Measurements from ENCODE around the gene BANP.
"Not testable (repeated sequence)": the region's sequence is repeated elsewhere in the genome, so short reads cannot be mapped to it uniquely, and the experiment has no call there.

Gene BANP

DNA sequence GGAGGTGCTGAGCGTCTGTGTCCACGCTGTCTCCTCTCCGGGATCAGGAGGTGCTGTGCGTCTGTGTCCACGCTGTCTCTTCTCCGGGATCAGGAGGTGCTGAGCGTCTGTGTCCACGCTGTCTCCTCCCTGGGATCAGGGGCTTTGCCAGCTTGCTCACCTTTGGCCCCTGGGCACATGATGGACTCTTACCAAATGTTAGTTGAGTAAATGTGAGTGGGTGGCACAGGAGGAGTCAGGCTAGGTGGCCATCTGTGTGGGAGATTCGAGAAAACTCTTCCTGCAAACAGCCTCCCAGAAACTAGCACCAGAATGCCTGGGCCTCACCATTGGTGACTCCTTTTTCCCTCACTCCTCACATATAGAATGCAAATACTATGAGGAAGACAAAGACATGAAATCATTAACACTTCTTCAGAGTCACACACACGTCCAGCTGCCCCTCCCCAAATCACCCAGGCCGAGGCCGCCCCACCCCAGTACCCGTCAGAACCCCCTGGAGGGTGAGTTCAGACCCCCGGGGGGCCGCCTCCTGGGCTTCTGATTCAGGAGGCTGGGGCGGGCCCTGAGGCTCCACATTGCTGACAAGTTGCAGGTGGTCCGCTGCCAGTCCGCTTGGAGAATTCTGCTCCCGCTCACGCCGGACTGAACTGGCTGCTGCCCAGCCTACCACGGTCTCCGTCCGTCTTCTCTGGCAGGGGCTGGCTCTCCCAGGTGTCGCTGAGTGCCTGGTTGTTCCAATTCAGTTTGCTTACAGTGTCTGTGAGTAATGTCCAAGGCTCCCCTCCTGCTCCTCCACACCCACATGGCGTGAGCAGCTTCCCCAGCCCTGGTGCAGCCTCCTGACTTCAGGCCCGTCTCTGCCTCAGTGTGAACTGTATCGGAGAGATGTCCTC is 158.7 kb downstream of the BANP start:
- not testable (repeated sequence) for DNase-seq

DNA sequence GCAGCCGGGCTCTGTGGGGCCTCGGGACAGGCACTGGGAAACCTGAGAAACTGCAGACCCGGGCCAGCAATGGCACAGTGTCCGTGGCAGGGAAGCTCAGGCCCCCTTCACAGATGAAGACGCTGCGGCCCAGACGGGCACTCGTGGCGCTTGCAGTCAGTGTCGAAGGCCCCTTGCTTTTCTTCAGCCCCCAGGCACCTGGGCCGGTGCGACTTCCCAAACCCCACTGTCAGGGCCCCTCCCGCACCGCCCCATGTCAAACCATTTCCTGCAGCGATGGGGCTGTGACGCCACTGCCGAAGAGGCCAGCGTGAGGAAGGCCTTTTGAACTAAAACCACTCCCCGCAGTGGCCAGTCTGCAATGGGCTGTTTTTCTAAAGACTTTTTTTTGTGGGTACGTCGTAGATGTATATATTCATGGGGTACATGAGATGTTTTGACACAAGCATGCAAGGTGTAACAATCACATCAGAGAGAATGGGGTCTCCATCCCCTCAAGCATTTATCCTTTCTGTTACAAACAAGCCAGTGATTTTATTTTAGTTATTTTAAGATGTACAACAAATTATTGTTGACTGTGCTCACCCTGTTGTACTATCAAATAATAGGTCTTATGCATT is 159.8 kb downstream of the BANP start:
- DNase-seq: not testable (repeated sequence)

DNA sequence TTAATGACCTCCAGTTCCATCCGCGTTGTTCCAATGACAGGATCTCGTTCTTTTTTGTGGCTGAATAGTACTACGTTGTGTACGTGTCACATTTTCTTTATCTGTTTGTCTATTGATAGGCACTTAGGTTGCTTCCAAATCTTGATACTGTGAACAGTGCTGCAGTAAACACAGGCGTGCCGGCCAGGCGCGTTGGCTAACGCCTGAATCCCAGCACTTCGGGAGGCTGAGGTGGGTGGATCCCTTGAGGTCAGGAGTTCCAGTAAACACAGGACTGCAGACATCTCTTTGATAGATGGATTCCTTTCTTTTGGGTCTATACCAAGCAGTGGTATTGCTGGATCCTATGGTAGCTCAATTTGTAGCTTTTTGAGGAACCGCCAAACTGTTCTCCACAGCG is 160.7 kb downstream of the BANP start:
- DNase-seq: not testable (repeated sequence)

DNA sequence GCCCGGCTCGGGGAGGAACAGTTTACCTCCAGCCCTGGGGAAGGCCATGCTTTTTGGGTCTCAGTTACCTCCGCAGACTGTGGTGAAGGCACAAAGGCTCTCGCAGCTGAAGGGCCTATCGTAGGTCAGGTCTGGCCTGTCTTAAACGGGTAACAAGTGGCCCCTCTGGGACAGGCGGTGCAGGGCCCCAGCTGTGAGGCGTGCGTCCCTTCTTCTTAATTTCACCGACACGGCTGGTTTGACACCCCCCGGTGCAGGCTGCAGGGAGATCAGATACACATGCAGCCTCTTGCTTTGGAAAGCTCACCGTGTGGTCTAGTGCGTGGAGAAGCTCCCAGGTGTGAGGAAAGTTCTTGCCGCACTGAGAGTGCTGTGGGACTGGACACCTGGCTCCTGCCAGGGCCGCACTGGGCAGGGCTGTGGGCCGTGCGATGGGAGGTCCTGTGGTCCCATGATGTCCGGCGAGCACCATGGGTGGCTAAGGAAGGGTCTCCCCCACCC is 162.4 kb downstream of the BANP start:
- DNase-seq: no peak

DNA sequence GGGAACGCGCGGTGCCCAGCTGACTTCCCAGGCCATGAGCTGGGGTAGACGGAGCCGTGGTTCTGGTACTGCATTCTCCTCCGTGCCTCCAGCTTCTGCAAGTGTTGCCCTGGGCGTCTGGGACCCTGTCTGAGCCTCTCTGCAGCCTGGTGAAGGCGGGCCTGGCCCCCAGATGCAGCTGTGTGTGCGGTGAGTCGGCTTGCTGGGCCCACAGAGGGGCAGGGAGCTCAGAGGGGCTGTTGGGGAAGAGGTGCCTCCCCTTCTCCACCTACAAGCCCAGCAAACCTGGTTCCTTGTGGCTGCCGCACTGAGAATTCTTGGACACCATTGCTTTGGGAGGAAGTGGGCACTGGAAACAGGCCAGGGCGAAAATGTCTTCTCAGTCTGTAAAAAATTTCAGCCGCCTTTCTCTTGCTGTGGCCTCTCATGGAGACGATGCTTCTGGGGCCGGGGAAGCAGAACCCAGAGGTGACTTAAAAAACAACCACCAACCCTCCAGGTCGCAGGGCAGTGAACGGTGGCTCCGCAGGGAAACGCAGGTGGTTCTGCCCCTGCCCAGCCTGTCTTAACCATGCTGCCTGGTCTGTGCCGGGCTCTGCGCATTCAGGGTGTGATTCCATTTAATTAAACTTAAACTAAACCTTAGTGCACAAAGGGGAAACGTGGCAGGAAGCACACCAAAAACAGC is 163.5 kb downstream of the BANP start:
- DNase-seq: not testable (repeated sequence)

DNA sequence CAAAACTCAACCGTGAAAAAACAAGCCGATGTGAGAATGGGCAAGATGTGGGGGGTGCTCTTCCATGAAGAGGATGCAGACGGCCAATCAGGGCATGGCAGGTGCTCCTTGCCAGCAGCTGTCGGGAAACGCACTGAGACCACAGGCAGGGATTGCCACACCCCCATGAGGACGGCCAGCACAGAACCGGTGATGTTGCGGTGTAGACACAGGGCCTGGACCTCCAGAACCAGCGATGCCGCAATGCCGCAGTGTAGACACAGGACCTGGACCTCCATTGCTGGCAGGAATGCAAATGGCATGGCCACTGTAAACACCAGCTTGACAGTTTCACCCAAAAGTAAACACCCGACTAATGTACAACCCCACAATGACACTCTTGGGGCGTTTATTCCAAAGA is 164.9 kb downstream of the BANP start:
- DNase-seq: no peak

DNA sequence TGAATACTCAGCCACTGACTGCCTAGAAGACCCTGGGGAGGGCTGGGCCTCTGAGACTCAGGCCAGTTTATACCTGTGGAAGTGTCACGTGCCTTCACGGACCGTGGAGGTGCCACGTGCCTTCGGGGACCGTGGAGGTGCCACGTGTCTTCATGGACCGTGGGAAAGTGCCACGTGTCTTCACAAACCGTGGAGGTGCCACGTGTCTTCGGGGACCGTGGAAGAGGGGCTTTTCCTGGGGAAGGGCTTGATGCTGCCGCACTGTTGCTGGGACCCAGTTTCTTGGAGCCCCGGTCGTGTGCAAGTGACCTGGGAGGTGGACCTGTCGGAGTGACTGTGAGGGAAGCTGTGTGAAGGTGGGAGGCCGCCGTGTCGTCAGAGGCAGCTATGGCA is 166.2 kb downstream of the BANP start:
- no peak for DNase-seq

DNA sequence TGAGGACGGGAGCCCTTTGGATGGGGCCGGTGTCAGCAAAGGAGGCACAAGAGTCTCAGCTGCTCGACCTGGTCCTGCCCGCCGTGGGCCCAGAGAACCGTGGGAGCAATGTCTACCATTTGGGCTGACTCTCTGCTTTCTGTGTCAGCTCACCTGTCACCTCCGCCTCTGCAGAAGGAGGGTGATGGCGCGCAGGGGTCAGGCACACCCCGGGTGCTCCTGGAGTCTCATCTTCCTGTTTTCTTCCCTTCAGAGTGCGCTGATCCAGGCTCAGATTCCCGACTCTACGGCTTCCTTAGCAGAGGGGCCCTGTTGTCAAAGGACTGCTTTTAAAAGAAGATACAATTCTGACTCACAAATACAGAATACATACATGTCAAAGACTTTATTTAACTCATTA is 167.1 kb downstream of the BANP start:
- no peak for DNase-seq

DNA sequence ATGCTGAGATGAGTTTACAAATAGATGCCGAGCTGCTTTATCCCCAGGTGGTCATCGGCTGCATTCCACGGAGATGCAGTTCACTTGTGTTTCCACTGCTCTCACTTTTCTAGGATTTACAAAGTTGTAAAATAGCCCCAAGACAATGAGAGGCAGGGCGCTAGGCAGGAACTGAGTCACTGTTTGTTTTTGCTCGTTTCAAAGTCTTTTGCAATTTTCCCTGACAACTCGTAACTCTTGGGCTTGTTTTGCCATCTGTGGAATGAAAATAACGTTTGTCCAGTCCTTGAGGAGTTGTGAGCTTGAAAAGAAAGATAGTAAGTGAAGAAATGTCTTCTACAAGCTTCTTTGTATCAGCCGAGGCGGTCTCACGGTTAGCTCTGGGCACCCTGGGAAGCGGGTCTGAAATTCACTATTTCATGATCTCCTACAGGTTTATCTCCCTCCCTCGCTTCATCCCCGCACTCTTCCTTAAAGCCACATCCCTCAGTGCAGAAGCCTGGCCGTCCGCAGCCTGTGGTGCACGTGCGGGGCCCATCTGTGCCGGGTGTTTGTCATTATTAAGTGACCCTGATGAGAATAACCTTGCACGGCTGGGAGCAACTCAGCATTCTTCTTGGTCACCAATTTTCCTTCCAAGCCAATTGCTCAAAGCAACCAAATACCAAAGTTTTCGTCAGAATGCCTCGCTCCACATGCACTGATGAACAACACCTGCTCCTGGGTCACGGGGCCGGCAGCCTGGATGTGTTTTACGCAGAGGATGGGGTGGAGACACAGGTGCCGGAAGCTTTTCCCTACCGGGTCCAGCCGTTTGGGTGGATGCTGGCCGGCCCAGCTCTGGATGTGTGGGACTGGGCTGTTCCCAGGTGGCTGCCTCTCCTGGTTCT is 167.9 kb downstream of the BANP start:
- not testable (repeated sequence) for DNase-seq

DNA sequence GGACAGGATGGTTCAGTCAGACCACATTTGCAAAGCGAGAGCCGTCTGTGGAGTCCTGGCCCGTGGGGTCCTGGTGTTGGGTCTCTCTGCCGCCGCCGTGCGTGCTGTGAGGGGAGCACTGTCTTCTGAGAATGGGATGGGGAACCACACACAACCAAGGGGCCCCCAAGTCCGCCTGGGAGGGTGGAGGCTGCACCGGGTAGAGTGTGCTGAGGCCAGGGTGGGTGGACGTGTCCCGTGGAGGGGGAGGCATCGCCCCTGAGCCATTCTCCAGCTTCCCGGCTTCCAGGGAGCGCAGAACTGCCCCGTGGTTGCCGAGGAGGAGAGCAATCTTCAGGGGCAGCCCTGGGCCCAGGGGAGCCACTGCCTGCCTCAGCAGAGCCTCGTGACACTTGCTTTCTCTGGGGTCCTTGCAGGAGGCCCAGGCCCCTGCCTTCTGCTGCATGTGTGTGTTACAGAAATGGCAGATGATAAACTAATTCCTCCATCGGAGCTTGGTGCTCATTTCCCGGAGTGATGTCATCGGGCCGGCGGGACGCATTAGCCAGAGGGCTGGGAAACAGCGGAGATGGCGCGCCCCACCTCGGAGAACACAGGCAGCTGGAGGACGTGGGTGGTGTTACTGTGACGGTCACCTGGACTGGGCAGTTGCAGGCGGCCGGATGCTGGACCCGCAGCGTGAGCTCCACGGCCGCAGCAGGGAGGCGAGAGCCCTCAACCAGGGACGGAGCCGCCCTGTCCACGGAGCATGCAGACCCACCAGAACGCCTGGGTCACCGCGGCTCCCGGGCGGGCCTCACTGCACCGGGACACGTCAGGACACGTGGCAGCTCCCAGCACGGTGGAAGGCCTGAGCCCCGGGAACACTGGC is 168.9 kb downstream of the BANP start:
- not testable (repeated sequence) for DNase-seq

DNA sequence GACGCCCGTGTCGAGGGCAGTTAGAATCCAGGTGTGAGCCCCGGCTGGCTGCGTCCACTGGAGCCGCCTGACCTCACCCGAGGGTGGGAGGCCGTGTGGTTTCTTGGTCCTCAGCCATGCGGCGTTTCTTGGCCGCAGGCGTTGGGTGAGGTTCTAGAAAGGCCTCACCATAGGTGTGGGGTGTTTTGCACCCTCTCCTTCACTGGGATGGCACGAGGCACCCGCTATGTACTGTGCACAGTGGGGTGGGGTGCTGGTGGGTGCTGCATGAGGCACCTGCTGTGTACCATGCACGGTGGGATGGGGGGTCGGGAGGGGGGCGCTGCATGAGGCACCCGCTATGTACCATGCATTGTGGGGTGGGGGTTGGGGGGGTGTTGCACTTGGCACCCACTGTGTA is 169.6 kb downstream of the BANP start:
- no peak for DNase-seq

DNA sequence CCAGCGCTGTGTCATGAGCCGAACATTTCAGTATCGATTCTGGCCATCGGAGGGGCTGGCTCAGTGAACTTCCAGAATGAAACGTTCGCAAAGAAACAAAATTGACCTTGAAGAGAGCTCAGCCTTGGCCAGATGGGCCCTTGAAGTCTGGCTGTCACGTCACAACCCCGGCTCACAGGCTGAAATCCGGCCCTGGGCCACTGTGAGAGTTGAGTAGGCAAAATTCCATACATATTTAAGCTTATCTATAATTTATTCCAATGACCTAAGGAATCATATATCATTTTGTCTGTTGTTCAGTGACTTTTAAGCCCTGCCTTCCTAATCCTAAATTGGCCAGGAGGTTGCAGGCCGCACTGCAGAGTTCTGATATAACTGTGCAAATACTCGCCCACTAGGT is 170.2 kb downstream of the BANP start:
- not testable (repeated sequence) for DNase-seq

DNA sequence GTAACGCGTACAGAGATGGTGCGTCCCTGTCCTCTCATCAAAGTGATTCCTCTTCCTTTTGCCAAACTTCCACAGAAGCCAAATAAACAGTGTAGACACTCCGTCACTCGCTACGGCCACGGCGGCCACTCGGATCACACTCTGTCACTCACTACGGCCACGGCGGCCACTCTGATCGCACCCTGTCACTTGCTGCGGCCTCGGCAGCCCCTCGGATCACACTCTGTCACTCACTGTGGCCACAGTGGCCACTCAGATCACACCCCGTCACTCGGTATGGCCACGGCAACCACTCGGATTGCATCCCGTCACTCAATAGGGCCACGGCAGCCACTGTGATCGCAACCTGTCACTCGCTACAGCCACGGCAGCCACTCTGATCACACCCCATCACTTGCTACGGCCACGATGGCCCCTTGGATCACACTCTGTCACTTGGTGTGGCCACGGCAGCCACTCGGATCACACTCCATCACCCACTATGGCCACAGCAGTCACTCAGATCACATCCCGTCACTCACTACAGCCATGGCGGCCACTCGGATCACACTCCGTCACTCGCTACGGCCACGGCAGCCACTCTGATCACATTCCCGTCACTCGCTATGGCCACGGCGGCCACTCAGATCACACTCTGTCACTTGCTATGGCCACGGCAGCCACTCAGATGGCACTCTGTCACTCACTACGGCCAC is 170.8 kb downstream of the BANP start:
- DNase-seq: no peak
